Measurements from ENCODE around the gene UBASH3A.

The UBASH3A gene

DNA sequence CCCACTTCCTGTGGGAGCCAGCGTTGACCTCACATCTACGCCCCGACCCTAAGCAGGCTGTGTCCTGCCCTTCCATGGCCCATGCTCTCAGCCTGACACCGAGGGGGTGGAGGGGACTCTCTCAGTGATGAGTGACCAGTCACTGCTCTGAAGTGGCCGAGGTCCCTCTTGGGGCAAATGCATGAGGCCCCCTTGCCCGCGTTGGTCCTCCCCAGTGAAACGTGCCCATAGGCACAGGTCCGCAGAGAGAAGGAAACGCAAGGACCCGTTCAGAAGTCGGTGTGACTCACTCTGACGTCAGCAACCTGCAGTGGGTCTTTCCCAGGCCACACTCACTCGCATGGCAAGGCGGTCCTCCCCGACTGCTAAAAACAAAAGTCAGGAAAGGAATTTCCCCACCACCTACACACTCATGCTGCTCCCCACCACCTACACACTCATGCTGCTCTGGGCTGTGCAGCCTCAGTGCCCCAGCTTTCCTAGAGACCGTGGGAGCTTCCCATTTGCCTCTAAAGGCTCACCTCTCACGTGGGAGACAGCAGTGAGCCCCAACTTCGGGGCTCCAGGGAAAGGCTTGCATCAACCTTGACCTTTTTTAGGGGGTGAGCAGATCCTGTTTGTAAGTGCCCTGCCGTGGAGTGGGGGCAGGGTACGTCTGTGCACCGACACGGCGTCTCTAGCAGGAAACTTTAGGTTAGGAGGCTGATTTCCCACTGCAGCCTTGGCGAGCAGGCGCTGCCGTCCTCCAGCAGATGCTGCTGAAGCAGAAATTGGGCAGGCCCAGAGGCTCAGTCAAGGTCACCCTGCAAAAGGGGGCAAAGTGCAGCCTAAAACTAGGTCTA is 11.4 kb downstream of the UBASH3A start:
- H3K4me3 ChIP-seq (ENCODE audit: low read depth, low read length) = no peak overlapping the region
- TF ChIP-seq, protein P1, sequence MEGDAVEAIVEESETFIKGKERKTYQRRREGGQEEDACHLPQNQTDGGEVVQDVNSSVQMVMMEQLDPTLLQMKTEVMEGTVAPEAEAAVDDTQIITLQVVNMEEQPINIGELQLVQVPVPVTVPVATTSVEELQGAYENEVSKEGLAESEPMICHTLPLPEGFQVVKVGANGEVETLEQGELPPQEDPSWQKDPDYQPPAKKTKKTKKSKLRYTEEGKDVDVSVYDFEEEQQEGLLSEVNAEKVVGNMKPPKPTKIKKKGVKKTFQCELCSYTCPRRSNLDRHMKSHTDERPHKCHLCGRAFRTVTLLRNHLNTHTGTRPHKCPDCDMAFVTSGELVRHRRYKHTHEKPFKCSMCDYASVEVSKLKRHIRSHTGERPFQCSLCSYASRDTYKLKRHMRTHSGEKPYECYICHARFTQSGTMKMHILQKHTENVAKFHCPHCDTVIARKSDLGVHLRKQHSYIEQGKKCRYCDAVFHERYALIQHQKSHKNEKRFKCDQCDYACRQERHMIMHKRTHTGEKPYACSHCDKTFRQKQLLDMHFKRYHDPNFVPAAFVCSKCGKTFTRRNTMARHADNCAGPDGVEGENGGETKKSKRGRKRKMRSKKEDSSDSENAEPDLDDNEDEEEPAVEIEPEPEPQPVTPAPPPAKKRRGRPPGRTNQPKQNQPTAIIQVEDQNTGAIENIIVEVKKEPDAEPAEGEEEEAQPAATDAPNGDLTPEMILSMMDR (IDR thresholded peaks at IDR 0.05; ENCODE audit: low read depth, low read length) = no peak

DNA sequence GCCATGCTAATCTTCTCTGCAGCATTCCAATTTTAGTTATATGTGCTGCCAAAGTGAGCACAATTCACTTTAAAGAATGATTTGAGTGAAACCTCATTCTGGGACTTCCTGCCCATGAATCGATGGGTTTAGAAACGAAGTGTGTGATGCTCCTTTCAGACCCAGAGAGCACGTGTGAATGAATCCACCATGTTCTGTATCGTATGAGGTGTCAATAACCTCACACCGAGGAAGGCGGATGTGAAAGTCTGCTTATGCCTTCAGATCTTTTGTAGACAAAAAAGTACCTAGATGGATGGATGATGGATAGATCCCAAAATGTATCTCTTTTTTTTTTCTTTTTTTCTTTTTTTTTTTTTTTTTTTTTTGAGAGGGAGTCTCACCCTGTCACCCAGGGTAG is 13.8 kb downstream of the UBASH3A start:
- TF ChIP-seq, protein P1 (IDR thresholded peaks at IDR 0.05; ENCODE audit: low read depth, low read length) = no peak

DNA sequence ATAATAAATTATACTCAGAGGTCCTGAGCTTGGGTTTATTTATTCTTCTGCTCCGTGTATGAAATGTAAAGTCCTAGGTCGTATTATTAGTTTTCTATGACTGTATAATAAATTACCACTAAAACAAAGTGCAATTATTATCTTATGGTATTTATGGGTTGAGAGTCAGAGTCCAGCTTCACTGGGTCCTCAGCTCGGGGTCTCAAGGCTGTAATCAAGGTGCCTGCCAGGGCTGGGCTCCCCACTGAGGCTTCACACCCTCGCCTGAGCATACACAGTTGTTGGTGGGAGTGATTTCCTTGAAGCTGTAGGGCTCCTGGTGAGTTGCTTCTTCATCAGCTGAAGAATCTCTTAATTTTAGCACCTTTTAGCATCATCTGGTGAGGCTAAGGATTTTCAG is 15.2 kb downstream of the UBASH3A start:
- TF ChIP-seq, protein P1 (IDR thresholded peaks at IDR 0.05; ENCODE audit: low read depth, low read length) = no peak
- H3K4me3 ChIP-seq (ENCODE audit: low read depth, low read length) = no peak overlapping the region

More for the DNA sequence above, 13.8 kb downstream of the UBASH3A start:
- no peak overlapping the region for H3K4me3 ChIP-seq (ENCODE audit: low read depth, low read length)

DNA sequence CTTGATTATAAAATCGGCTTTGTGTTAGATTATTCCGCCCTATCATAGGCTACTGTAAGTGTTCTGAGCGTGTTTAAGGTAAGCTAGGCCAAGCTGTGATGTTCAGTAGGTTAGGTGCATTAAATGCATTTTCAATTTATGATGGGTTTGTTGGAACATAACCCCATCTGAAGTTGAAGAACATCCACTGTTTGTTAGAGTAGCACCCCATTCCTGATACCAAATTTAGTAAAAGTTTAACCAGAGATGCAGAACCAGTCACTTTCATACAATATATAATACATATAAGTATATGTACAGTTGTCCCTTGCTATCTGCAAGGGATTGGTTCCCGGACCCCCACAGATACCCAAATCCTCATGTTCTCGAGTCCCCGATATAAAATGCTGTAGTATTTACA is 16.1 kb downstream of the UBASH3A start:
- TF ChIP-seq, protein P1 (IDR thresholded peaks at IDR 0.05; ENCODE audit: low read depth, low read length) = no peak

DNA sequence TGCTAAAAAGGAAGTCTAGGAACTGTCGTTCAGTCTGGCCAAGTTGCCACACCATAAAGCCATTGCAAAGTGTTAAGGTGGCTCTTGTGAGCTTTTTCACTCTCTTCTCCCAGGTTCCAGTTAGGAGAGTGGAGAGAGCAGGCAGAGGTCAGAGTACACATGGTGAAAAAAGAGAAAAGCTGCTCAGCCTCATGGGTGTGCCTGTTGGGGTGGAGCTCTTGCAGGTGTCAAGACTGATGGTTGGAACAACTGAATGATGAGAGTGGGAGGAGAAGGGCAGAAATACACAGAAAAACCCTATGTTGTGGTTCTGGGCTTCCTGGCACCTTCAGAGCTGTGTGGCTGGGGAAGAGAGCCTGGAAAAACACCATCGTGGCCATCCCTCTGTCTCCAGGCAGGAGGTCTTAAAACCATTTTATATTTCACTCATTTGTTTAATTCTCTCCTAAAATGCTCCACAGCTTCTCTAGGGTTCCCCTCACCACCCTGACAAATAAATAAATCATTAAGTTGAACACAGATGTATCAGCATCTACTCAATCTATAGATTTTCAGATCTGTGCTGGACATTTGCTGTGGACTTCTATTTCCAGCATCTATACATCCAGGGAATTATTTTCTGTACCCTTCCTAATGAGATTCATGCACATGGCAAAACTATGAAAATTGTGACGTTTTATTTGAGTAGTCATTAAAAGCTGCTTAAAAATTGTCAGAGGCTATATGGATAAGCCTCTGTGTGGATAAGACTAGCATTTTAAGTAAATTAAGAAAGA is 17.5 kb downstream of the UBASH3A start:
- TF ChIP-seq, protein P1 (IDR thresholded peaks at IDR 0.05; ENCODE audit: low read depth, low read length) = no peak

More for the DNA sequence above, 16.1 kb downstream of the UBASH3A start:
- no peak overlapping the region for H3K4me3 ChIP-seq (ENCODE audit: low read depth, low read length)

DNA sequence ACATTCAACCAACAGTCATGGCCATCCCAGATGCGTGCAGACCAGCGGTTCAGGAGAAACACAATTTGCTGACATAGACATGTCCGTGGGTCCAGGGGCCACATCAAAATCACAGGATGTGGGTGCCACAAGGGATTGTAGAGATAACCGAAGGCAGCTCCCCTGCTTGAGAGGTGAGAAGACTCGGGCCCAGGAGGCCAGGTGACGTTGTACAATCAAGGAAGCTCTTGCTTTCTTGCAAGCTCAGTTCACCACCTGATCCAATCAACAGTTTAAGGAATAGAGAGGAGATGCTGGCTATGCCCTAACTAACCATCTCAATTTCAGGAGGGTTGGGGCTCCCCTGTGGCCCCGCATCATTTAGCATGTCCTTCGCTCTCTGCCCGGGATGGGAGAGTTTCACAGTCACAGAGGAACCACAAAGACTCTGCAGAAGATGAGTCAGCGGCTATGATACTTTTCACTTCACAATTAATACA is 19.5 kb downstream of the UBASH3A start:
- TF ChIP-seq, protein P1 (IDR thresholded peaks at IDR 0.05; ENCODE audit: low read depth, low read length) = no peak
- no peak overlapping the region for H3K4me3 ChIP-seq (ENCODE audit: low read depth, low read length)

More for the DNA sequence above, 17.5 kb downstream of the UBASH3A start:
- no peak overlapping the region for H3K4me3 ChIP-seq (ENCODE audit: low read depth, low read length)
